SU-DHL-6 (cell line): ENCODE results near the gene VAV3.

Source experiments
- H2AFZ ChIP-seq: fragments of 200-600 bp; sonication (generic); 2 replicates; pipeline ENCODE4 v1.6.1; 2014; ENCODE audit warnings: low read depth, mild to moderate bottlenecking, moderate library complexity, mixed read lengths, antibody characterized with exemption, low read length; ENCODE audit not compliant: severe bottlenecking
- H3F3A ChIP-seq: fragments of 200-600 bp; shearing (Covaris generic); 2 replicates; pipeline ENCODE4 v1.6.0; 2016; ENCODE audit warnings: antibody characterized with exemption, mild to moderate bottlenecking; ENCODE audit not compliant: insufficient read depth
- H3K27ac ChIP-seq: fragments of 200-600 bp; sonication (generic); 2 replicates; pipeline ENCODE4 v1.5.1; 2016; ENCODE audit warnings: low read depth, mild to moderate bottlenecking, low read length, moderate library complexity, mixed read lengths
- H3K27me3 ChIP-seq: fragments of 200-600 bp; sonication (generic), shearing (Covaris generic); 2 replicates; pipeline ENCODE4 v1.6.0; 2014; ENCODE audit warnings: mild to moderate bottlenecking, low read length
- H3K36me3 ChIP-seq: fragments of 200-600 bp; sonication (generic); 2 replicates; pipeline ENCODE4 v1.6.1; 2014; ENCODE audit warnings: mild to moderate bottlenecking, low read length, mixed read lengths
- H3K4me2 ChIP-seq: fragments of 300-600, 200-600 bp; shearing (Covaris generic), sonication (generic); 2 replicates; pipeline ENCODE4 v1.6.0; 2014; ENCODE audit warnings: low read length, low read depth, mild to moderate bottlenecking; ENCODE audit not compliant: poor library complexity, severe bottlenecking
- H3K4me3 ChIP-seq: fragments of 200-600 bp; sonication (generic); 2 replicates; pipeline ENCODE4 v1.5.1; 2014; ENCODE audit warnings: antibody characterized with exemption, low read length, mild to moderate bottlenecking, mixed read lengths; ENCODE audit not compliant: insufficient read depth, poor library complexity, severe bottlenecking
- H3K79me2 ChIP-seq: fragments of 200-600 bp; sonication (generic); 2 replicates; pipeline ENCODE4 v1.6.1; 2014; ENCODE audit warnings: mild to moderate bottlenecking, low read length, moderate library complexity; ENCODE audit not compliant: insufficient read depth
- H3K9ac ChIP-seq: fragments of 200-600 bp; sonication (generic); 2 replicates; pipeline ENCODE4 v1.7.0; 2014; ENCODE audit warnings: mild to moderate bottlenecking, low read length
- H3K9me2 ChIP-seq: fragments of 200-600 bp; sonication (generic); replicated peaks from 2 replicates; pipeline ENCODE4 v1.6.1; 2014; ENCODE audit warnings: low read length; ENCODE audit not compliant: insufficient read depth
- H3K9me3 ChIP-seq: fragments of 200-600 bp; sonication (generic); 2 replicates; pipeline ENCODE4 v1.6.1; 2014; ENCODE audit warnings: low read length, mixed read lengths; ENCODE audit not compliant: insufficient read depth
- H4K20me1 ChIP-seq: fragments of 200-600 bp; sonication (generic); 2 replicates; pipeline ENCODE4 v1.6.1; 2014; ENCODE audit warnings: low read depth, mild to moderate bottlenecking, antibody characterized with exemption, low read length, moderate library complexity, mixed read lengths
- CTCF ChIP-seq: fragments of 200-600 bp; sonication (generic); IDR thresholded peaks from one replicate; pipeline ENCODE4 v1.5.1; 2017; ENCODE audit warnings: antibody characterized with exemption, mild to moderate bottlenecking, low read length, moderate library complexity; ENCODE audit not compliant: insufficient read depth, poor library complexity, severe bottlenecking
- EZH2phosphoT487 ChIP-seq: fragments of 200-600 bp; sonication (generic), shearing (Covaris generic); conservative IDR thresholded peaks from 2 replicates; pipeline ENCODE4 v1.6.1; 2018; ENCODE audit warnings: mild to moderate bottlenecking, antibody characterized with exemption, low read length, moderate library complexity, mixed read lengths

The VAV3 gene

GRCh38 chr1:107590900-107591622 lies 373.9 kb downstream of the VAV3 start:
- Histone ChIP-seq H3K27me3 (no peaks in the 10 kb centered on the region), H3K27ac (no peak overlapping the region), H3K9ac (no peak overlapping the region), H3K79me2 (no peaks in the 10 kb centered on the region), H3K9me3 (no peaks in the 10 kb centered on the region), H3K4me3 (no peak overlapping the region), H4K20me1 (no peaks in the 10 kb centered on the region), H3K4me2 (no peak overlapping the region), H3F3A (no peaks in the 10 kb centered on the region), H3K36me3 (no peaks in the 10 kb centered on the region; the same call in 1 of the 2 replicates), H2AFZ (no peak overlapping the region), H3K9me2 (no peaks in the 10 kb centered on the region)
- TF ChIP-seq EZH2phosphoT487 (no peak), CTCF (no peak)

GRCh38 chr1:107590087-107590486 lies 374.9 kb downstream of the VAV3 start:
- Histone ChIP-seq H3K79me2 (no peaks in the 10 kb centered on the region), H3K9me3 (no peaks in the 10 kb centered on the region), H3K9ac (no peak overlapping the region), H3K4me2 (no peak overlapping the region), H3K27ac (no peak overlapping the region), H2AFZ (no peak overlapping the region), H4K20me1 (no peaks in the 10 kb centered on the region), H3K9me2 (no peaks in the 10 kb centered on the region), H3K4me3 (no peak overlapping the region), H3F3A (no peaks in the 10 kb centered on the region), H3K36me3 (no peaks in the 10 kb centered on the region), H3K27me3 (no peaks in the 10 kb centered on the region)
- TF ChIP-seq EZH2phosphoT487 (no peak), CTCF (no peak)

GRCh38 chr1:107588321-107588720 lies 376.7 kb downstream of the VAV3 start:
- Histone ChIP-seq H3K9me2 (no peaks in the 10 kb centered on the region), H3K27ac (no peak overlapping the region), H3F3A (no peaks in the 10 kb centered on the region), H3K9me3 (no peaks in the 10 kb centered on the region), H4K20me1 (no peaks in the 10 kb centered on the region), H2AFZ (no peak overlapping the region), H3K36me3 (no peaks in the 10 kb centered on the region), H3K4me2 (no peak overlapping the region), H3K9ac (no peak overlapping the region), H3K79me2 (no peaks in the 10 kb centered on the region), H3K4me3 (no peak overlapping the region), H3K27me3 (no peaks in the 10 kb centered on the region)
- TF ChIP-seq EZH2phosphoT487 = no peak
- TF ChIP-seq CTCF = no peak
